Thyroid gland (tissue), 4 donors: Measurements from ENCODE around the gene ERO1A.

Experiments
- POLR2A ChIP-seq, 2 donors: fragments of 450-650 bp; IDR thresholded peaks; one replicate each; pipeline ENCODE4 v1.6.1; 2017; ENCODE audit warnings: antibody characterized with exemption in 2 of 2, mild to moderate bottlenecking in 2 of 2, moderate library complexity in 1 of 2
- TF ChIP-seq, protein P1 (sequence below), 6 experiments: fragments of 200-600 bp in 3 of 6; fragments of 450-650 bp in 3 of 6; sonication (generic) in 3 of 6; IDR thresholded peaks; one replicate each; pipeline ENCODE4 v1.5.1; 2016 to 2019; ENCODE audit warnings: antibody characterized with exemption in 6 of 6, mild to moderate bottlenecking in 2 of 6, inconsistent platforms in 1 of 6, moderate library complexity in 1 of 6

DNA sequence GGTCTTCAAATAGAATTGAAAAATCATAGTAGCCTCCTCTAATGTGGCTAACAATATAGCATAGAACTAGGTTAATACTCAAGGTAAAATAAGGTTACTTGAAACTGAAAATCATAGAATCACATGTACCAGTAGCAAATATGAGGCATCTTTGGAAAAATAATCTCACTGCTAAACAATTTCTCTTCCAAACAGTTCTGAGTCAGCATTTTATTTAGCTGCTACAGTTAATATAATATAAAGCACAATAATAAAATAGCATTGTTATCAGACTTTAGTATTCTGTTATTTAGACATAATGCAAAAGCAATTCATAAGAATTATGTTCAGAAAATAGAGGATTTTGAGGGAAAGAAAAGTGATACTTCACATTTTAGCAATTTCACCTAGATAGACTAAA is 35.0 kb downstream of the ERO1A start:
- TF ChIP-seq, protein P1, sequence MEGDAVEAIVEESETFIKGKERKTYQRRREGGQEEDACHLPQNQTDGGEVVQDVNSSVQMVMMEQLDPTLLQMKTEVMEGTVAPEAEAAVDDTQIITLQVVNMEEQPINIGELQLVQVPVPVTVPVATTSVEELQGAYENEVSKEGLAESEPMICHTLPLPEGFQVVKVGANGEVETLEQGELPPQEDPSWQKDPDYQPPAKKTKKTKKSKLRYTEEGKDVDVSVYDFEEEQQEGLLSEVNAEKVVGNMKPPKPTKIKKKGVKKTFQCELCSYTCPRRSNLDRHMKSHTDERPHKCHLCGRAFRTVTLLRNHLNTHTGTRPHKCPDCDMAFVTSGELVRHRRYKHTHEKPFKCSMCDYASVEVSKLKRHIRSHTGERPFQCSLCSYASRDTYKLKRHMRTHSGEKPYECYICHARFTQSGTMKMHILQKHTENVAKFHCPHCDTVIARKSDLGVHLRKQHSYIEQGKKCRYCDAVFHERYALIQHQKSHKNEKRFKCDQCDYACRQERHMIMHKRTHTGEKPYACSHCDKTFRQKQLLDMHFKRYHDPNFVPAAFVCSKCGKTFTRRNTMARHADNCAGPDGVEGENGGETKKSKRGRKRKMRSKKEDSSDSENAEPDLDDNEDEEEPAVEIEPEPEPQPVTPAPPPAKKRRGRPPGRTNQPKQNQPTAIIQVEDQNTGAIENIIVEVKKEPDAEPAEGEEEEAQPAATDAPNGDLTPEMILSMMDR (IDR thresholded peaks at IDR 0.05) = no peak
- TF ChIP-seq POLR2A (IDR thresholded peaks at IDR 0.05) = no peak
